GM21423 (cell line): ENCODE results near the gene EFR3B.

Experiments
- ATAC-seq: cut with Tn5 transposase; IDR thresholded peaks from one replicate; pipeline ENCODE4 v1.9.1; 2021; ENCODE audit warnings: mild to moderate bottlenecking, moderate library complexity; ENCODE audit not compliant: unreplicated experiment

Gene EFR3B

DNA sequence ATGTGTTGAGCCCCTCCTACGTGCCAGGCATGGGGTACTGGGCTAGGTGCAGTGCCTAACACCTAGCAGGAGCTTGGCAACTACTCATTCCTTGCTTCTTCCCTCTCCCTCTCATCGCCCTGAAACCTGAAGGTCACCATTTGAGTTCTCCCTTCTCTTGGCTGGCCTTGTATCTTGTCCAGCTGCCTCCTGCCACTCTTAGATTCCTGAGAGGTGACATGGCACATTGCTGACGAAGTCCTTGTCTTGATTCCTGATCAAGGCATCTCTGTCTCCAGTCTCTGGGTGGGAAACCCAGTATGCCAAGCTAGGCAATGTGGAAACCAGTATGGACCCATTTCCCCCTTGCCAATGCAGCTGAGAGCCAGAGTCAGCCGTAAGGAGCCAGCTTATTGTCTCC lies 9.0 kb upstream of the EFR3B start:
- ATAC-seq: no peak

DNA sequence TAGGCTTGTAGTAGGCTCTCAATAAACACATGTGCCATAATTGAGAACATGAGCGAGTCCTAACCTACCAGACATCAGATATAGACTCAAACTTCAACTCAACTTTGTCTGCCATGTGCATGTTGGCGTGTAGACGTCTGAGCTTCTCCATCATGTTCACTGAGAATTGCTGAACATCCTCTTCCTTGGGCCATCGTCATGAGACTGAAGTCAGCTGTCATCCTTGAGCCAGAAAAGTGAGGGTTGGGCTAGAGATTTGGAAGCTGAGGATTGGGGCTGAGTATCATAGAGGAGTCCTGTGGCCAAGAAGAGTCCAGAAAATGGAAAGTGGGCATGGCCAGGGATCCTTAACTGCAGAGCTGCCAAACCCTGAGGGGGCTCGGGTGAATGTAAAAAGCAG lies 7.8 kb upstream of the EFR3B start:
- no peak for ATAC-seq

DNA sequence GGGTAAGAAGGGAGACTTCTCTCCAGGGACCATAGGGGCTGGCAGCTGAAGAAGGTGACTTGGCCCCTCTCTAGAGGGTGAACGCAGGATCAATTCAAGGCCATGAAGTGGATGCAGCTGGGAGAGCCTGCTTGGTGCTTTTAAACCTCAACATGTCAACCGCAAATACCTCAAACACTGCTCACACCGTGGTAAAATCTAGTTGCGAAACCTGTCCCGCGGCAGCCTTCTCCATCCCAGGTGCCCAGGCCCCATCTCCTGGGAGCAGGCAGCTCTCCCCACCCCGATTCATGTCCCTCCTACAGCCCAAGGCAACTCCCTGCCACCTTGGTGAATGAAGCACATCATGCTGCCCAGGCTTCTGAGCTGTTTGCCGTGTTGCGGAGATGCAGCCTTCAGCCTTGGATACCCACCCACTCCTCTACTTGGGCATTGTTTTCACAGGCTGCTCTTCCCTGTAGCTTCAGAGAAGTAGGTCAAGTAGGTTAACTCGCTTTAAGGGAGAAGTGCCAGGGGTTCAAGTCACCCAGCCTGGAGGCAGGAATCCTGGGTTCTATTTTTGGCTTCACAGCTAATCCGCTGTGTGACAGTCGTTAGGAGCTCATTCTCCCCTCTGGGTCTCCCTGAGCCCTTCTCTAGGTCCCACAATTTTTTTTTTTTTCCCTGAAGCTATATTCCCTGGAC lies 6.2 kb upstream of the EFR3B start:
- no peak for ATAC-seq

DNA sequence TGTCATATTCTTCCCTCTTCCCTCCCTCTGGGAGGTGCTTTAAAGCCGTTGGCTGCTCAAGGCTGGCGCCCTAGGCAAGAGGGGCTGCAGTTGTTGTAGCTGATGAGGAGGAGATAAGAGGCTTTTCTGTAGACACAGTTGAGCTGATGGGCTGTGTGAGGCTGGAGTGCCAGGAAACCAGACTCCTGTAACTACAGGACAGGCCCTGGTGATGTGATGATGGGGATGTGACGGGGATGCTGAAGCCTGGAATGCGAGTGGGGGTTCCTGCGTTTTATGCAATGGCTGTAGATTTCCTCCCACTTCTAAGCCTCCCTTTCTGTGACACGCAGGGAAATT lies 5.7 kb upstream of the EFR3B start:
- no peak for ATAC-seq

DNA sequence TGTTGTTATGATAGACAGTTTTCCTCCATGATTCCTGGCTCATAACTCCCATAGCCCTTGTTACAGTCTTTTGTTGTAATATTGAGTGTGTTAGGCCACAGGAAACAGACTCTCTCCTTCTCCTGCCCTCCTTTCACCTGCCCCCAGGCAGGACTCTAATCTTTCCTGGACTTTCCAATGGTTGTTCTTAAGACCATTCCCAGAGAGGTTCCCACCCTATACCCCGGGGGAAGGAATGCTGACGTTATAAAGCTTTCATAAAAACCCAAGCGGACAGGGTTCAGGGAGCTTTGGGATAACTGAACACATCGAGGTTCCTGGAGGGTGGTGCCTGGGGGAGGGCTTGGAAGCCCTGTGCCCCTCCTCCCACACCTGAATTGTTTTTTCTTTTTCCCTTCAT lies 2.8 kb upstream of the EFR3B start:
- ATAC-seq: no peak

DNA sequence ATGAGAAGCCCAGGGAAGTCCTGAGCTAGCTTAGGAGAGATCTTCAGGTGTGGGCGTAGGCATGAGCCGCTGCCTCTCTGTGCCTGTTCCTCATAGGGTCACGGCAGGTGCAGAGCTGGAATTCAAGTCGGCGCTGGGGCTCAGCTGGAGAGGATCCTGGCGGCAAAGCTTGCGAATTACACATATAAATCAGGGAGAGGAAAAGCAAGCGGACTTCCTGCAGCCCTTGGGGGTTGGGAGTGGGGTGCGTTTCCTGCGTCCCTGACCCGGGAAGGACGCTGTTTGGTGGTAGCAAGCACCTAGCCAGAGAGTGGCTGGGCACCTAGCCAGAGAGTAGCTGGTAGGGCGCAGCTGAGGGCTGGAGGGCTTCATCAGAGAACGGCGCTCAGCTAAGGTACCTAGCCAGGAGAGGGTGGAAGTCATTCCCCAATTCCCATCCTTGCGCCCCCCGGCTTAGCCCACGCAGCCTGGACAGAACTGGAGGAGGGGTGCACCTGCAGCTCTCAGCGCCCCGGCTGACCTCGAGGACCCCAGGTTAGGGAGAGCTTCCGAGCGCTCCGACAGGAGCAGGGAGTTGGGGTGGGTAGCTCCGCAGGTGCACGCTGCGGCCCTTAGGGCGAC lies 459 bp upstream of the EFR3B start:
- no peak for ATAC-seq

DNA sequence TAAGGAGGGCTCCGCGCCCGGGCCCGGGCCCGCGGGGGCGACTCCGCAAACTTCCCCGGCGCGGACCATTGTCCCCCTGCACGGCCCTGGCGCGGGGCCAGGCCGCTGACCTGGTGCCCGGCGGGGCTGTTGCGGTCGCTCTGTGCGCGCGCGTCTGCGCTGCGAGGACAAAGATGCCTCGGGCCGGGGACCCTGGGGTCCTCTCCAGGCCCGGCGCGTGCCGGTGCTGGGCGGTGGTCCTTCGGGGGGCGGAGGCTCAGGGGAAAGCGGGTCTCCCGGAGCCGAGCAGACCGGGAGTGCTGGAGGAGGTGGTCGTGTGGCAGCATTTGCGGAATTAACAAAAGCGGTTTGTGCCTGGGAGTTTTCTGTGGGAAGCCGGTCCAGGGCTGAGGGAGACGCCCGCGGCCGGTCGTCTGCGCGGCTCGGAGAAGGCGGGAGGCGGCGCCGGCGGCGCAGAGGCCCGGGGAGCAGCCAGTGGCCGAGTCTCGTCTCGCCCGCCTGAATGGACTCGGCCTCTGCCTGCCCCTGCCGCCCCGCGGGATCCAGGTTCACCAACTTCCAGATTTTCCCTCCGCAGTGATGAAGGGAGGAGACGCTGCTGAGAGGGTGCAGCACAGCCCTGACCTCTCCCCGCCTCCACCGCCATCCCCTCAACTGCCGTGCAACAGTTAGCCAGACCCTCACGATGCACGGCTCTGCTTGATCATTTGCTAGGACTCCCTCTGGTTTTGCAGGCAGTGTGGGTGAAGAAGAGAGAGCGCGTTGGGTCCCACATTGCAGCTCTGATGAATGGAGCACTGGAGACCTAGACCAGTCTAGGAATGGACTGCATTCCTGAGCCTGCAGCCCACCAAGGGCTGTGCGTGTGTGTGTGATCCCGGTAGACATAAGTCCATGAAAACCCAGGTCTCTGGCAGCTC lies 705 bp downstream of the EFR3B start:
- no peak for ATAC-seq

DNA sequence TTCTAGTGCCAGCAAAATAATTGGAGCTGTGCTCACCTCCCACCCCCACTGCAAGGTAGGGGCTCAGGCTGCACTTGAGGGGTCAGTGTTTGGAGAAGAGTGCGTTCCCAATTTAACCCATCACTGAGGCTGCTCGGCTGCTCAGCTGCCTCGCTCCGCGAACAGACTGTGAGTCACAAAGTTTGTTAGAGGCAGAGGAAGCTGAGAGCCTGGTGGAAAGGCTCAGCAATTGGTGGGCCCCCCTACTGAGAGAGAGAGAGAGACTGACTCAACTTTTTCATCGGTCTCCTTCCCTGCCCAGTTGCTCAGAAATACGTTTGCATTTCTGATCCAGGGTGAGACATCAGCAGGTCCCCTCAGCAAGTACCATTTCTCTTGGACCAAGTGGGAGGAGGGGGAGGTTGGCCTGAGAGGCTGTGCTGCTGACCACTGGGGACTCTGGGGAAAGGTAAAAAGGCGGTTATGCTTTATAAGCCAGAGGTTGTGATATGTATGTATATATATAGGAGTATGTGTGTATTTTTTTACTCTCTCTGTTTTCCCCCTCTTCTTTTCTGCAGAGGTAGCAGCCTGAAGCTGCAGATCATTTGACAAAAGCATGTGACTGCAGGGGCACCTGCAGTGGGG lies 1.5 kb downstream of the EFR3B start:
- no peak for ATAC-seq

DNA sequence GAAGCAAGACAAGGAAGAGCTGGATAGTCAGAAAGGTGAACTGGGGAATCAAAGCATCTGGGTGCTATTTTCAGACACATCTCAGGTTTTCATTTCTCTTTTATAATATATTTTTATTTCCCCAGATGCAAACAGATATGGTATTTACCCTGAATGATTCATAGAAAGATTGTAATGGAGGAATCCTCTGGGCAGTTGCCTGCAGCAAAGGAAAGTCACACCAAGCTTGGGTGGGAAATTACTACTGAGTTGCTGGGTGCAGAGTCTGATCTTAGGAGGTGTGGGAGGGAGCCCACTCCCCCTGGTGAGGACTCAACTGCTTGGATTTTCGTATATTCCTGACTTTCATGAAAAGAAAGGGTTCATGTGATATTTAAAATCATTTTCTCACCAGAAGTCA lies 2.1 kb downstream of the EFR3B start:
- ATAC-seq: no peak

DNA sequence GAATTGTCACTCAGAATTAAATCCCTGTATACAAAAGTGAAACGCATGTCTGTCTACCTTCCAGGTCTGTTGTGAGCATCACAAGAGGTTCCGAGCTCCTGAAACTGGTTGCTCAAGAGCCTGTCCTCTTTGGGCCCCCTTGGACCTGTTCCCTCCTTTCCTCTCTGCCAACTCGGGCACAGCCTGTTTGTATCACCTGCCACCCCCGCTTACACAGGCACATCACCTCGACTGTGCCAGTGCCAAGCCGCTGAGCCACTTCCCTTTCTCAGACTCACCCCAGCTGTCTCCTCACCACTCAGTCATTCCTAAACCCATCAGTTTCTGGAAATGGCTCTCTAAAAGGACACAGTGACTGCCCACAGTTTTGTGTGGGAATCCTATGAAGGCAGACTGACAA lies 3.1 kb downstream of the EFR3B start:
- ATAC-seq: no peak

DNA sequence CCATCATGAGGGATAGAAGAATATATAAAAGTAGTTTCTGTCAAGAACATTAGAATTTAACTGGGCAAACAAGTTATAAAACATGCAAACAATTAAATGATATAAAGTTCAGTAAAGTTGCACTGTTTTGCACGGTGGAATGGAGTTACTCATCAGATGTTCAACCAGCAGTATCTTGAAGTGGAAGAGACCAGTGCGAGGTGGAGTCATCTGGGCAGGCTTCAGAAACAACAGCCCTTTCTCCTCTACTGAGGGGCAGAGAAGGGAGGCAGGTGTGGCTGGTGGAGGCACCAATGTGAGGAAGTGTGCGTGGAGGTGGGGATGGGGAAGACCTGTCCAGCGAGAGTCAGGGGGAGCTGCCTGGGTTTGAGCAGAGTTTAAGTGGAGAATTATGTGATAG lies 7.5 kb downstream of the EFR3B start:
- ATAC-seq: no peak

DNA sequence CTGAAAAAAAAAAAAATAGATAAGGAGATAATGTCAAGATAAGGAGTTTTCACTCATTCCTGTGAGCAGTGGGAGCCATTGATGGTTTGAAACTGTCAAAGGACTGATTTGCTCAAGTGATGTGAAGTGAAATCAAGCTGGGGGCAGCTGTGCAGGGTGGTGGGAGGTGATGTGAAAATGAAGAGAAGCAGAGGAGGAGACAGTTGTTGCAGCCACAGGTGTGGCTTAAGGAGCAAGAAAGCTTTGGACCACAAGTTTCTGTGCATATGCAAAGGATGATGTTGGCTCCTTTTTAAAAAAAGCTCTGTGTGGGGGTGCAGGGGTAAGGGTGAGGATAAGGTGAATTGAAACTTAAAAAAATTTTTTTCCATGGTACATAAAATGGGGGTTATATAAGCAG lies 8.3 kb downstream of the EFR3B start:
- no peak for ATAC-seq

DNA sequence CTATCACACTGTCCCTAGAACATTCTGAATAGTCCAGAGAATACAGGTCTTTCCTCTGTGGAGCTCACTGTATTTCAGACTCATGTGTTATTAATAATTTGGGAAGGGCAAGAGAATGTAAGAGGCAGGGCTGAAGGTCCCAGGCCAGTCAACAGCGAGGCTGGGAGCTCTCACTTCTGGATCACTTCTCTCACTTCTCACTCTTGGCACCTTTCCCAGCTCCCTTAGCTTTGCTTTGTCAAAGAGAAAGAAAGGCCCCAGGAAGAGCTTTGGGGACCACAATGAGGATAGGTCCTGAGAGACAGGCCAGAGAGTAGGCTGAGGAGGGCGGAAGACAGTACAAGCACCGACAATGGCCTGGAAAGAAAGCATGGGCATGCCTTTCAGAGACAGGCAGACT lies 11.2 kb downstream of the EFR3B start:
- no peak for ATAC-seq

DNA sequence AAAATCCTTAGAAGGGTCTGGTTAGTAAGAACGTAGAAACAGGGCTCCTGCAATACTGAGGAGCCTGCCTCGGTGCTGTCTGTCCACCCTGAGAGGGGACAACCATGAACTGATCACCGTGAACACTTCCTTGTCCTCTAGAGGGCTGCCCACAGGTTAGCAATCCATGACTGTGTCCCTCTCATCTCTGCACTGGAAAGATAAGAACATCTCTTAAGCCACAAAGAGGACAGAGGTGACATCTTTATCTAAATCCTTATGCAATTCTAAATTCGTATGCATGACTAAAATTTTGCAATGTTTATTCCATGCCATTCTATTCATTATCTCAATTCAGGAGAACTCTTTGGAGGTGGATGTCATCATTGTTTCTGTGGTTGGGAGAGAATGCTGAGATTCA lies 12.8 kb downstream of the EFR3B start:
- ATAC-seq: no peak

DNA sequence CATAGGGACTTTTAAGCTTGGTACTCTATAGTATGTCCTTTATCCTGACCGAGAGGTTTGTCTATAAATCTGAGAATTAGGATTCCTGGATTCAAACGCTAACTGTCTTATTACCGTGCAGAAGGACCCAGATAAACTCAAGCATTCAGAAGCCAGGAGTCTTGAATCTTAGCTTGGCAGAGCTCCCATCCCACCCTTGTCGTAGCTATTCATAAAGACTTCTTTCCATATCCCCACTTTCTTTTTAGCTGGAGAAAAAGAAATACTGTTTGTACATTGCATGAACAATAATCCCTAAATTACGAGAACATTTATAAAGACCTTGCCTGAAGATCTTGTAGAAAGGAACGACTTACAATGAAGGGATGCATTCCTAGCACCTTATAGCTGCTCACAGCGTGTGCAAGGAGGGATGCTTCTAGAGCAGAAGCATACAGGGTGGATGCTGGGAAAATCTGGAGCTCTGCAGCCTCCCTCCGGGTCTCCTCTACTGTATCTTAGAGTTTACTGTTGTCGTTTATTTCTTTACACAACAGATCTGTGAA lies 13.6 kb downstream of the EFR3B start:
- no peak for ATAC-seq

DNA sequence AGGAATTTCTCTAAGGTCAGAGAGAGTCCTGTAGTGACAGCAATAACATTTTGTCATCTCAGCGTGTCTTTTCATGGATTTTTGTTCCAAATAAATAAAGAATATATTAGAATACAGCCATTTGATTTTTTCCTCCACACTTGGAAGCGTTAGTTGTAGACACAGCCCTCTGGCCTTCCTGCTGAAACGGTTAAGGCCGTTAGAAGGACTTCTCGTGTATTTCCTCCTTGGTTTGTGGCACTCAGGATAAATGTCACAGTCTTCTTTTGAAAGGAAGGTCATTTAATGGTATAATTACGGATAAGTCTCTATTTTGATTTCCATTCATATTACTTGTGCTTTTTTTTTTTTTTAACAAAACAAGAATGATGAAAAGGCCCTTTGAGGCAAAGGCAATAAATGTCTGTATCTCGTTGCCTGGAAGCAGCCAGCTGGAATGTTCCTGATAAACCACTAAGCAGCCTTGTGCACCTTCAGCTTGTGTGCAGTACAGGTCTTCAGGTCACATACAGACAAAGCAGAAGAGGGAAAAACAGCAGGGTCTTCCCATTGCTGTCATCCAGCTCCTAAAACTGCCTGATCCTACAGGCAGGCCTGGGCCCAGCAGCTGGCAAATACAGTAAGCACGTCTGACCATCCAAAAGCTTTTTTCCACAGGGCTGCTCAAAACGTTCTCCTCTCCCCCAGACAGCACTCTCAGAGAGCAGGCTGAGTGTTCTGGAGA lies 14.4 kb downstream of the EFR3B start:
- ATAC-seq: no peak

DNA sequence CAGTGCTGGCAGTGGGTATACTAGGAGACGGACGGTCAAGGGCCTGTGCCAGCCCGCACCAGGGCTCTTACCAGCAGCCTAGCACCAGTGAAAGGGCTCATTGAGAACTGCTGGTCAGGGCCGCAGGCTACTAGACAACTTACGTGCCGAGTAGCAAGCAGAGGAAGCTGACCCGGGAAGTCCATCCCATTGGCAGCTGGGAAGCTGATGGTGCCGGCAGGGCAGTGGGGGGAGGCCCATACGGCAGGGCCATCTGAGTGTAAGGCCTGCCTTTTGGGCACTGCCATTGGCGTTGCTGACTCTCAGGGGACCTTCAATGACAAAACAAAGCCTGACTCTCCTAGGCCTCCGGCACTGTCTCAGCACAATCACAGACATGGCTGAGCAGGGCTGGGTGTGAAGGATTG lies 20.6 kb downstream of the EFR3B start:
- ATAC-seq: no peak

DNA sequence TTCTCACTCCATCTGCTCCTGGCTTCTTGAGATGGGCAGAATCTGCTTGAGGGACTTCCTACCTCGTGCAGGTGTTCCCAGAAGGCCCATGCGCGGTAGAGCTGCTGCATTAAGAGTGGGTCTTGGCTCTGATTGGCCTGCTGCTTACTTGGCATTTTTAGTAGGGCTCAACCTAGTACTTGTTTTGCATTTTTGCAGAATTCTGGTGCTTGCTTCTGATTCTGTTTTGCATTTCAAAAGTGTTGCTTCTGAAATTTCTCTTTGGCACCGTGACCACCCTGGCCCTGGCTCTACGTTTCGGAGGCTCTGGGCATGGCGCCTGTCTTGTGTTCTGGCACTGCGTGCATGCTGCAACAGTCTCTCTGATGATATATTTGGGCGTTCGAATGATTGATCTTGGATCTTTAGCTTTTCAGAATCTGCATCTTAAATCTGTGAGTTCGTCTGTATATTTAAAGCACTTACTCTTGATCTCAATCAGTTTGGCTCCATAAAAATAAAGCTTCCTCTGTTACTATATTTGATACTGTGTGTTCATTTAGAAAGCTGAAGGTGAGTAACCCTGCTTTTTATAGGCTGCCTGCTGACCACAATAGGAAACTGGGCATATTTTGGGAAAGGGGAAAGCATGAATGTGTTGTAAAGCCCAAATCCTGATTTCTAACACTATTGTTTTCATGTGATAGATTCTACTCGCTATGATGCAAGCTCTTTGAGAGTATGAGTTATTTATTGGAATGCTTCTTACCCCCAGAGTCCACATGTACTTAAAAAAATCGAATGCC lies 22.2 kb downstream of the EFR3B start:
- ATAC-seq: no peak

DNA sequence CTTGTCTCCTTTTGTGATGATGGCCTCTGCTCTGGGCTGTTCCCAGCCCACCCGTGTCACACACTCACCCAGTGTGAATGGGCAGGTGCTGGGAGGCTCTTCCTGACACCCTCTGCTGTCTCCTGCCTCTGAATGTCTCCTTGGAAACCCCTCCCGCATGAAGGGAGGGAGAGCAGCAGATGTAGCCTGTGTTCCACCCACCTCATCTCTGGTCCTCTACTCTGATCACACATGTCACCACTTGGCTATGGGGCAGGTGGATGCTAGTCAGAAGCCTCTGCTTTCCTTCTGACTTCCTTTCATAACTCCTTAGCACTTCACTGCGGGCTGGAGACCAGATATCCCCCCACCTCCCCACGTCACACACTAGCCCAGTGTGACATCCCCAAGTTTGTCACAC lies 23.9 kb downstream of the EFR3B start:
- no peak for ATAC-seq

DNA sequence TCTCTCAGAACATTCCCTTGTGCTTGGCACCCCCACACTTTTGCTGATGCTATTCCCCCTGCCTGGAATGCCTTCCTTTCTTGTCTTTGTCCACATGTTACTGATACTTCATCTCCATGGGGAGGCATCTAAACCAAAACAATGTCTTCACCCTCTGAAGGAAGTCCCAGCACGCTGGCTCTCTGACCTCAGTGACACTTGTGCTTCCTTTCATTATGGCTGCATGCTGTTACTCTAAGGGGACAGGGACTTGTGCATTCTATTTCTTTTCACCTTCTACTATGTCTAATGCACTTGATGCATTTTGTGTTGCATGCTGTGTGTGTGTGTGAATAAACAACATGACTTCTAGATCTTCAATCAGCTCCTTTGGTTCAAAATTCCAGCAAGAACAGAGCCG lies 24.6 kb downstream of the EFR3B start:
- ATAC-seq: no peak
